AG04449 (cell line): ENCODE results near the gene PDE6G.
"Not testable (repeated sequence)": the region's sequence is repeated elsewhere in the genome, so short reads cannot be mapped to it uniquely, and the experiment has no call there.

ENCODE experiments used
- CTCF ChIA-PET: fragments of 350-600 bp; formaldehyde crosslinking; extraction: SDS; loops from one replicate; lab custom pipeline; 2021; ENCODE audit warnings: antibody characterized with exemption; lab: Yijun Ruan, JAX
- POLR2A ChIA-PET: fragments of 400-600, 350-600 bp; formaldehyde crosslinking; extraction: SDS; loops from one replicate; lab custom pipeline; 2020; ENCODE audit warnings: antibody characterized with exemption, inconsistent platforms; lab: Yijun Ruan, JAX
- DNase-seq: peaks from one replicate; pipeline ENCODE4 v3.0.0-alpha.2; 2010; ENCODE audit warnings: low read depth, low spot score
- H3K4me3 ChIP-seq: 2 replicates; pipeline ENCODE4 v1.5.1; 2011; ENCODE audit warnings: low read depth, mild to moderate bottlenecking, control low read depth, low read length
- TF ChIP-seq, protein P1 (sequence below): IDR thresholded peaks from one replicate; pipeline ENCODE4 v1.5.1; 2011; ENCODE audit warnings: mild to moderate bottlenecking, moderate library complexity, low read length, control low read depth, inconsistent platforms; ENCODE audit not compliant: insufficient read depth; ENCODE audit errors: missing control alignments

Gene PDE6G

GRCh38 chr17:81621494-81622130, 34.7 kb downstream of the PDE6G start:
- no peak overlapping the region for H3K4me3 ChIP-seq
- TF ChIP-seq, protein P1, sequence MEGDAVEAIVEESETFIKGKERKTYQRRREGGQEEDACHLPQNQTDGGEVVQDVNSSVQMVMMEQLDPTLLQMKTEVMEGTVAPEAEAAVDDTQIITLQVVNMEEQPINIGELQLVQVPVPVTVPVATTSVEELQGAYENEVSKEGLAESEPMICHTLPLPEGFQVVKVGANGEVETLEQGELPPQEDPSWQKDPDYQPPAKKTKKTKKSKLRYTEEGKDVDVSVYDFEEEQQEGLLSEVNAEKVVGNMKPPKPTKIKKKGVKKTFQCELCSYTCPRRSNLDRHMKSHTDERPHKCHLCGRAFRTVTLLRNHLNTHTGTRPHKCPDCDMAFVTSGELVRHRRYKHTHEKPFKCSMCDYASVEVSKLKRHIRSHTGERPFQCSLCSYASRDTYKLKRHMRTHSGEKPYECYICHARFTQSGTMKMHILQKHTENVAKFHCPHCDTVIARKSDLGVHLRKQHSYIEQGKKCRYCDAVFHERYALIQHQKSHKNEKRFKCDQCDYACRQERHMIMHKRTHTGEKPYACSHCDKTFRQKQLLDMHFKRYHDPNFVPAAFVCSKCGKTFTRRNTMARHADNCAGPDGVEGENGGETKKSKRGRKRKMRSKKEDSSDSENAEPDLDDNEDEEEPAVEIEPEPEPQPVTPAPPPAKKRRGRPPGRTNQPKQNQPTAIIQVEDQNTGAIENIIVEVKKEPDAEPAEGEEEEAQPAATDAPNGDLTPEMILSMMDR = no peak
- ChIA-PET POLR2A (no interaction called here), CTCF (interaction anchor here (0.9 to 1.6 kb wide), 3 partner anchors 10 to 24 kb away, joined by 3 to 11 read pairs (median 5); no protein-coding TSS in a partner anchor)
- DNase-seq = no peak

GRCh38 chr17:81618307-81618706, 38.0 kb downstream of the PDE6G start:
- POLR2A ChIA-PET, DNase-seq, H3K4me3 ChIP-seq, CTCF ChIA-PET: not testable (repeated sequence)

- DNase-seq = no peak
- H3K4me3 ChIP-seq = no peak overlapping the region
- TF ChIP-seq, protein P1 = no peak
- ChIA-PET CTCF (no interaction called here), POLR2A (no interaction called here)
These were observed 39.5 kb downstream of the PDE6G start for GRCh38 chr17:81616877-81617276.

GRCh38 chr17:81615401-81615930, 40.9 kb downstream of the PDE6G start:
- POLR2A ChIA-PET = interaction anchor here (0.6 to 1.0 kb wide), 4 partner anchors 9 to 87 kb away, joined by 3 read pairs; partner anchors contain the start of genes NPLOC4 and TSPAN10
- no peak overlapping the region for H3K4me3 ChIP-seq
- no peak for DNase-seq
- TF ChIP-seq, protein P1 = no peak
- CTCF ChIA-PET = interaction anchor here (0.8 to 5.9 kb wide), 4 partner anchors 13 to 63 kb away, joined by 3 to 64 read pairs (median 3); partner anchors contain the start of gene FAAP100

DNA sequence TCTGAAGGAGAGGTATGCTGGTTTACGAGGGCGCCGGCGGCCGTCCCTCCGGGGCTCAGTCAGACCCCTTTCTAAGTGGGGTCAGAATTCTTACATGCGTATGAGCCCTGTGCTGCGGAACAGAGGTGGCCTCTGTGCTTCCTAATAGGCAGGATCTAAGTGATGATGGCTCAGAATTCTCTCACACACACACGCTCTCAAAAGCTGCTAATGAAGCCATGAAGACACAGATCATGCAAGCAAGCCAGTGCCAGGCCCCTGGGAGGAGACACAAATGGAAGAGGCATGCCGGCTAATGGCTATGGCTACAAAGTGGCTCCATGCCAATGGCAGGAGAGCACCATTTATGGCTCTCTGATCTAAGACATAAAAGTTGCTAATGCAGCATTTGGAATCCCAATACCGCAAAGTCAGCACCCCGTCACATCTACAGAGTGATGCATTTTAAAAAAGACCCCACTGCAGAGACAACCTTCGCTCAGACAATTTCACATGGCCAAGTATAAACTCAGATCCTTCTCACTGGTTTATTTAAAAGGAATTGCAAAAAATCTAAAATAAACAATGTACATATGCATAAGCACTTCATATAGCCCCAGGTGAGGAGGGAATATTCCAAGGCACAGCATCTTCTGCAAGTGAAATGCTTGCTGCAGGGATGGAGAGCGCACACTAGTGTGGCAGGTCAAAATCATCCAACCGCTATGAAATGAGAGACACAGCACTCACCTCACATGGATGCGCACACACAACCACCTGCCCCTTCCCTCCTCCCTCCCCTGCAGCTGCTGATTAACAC, 44.0 kb downstream of the PDE6G start:
- CTCF ChIA-PET = interaction anchor here (5.9 kb wide), 1 partner anchor 12 kb away, joined by 64 read pairs; no protein-coding TSS in a partner anchor
- TF ChIP-seq, protein P1 = no peak
- DNase-seq = no peak
- H3K4me3 ChIP-seq = no peak overlapping the region
- POLR2A ChIA-PET = no interaction called here

DNA sequence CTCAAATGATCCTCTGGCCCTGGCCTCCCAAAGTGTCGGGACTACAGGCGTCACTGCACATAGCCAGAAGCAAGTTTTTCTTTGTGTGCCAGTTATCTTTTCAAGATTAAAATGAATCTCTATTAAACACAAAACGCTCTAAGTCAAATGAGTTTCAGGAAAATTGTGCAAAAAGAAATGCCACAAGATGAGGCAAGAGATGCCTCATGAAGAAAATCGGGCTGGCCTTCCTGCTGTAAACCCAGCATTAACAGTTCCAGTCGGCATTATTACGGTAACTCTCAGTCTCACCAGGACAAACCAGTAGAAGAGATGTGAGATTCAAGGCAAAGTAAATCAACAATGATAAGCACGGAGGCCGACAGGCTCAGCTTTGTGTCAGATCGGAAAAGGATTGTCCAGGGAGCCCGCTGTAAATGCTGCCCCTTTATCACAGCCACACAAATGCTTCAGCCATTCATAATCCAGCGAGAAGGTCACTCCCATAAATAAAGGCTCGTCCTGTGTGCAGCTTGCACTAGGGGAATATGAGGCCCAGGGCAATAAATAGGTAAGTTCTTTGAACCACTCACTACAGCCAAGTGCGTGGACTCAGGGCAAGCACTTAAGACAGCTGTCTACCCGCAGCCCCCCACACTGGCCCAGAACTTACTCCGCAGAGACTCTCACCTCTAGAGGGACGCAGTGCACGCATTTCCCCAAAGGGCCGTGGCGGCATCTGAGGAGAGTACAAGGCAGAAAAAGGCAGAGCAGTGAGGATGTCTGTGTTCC, 46.6 kb downstream of the PDE6G start:
- no peak overlapping the region for H3K4me3 ChIP-seq
- ChIA-PET CTCF (interaction anchor here (1.3 kb wide), 1 partner anchor 9 kb away, joined by 9 read pairs; no protein-coding TSS in a partner anchor), POLR2A (no interaction called here)
- TF ChIP-seq, protein P1 = no peak
- no peak for DNase-seq
